Uterus (tissue), 4 donors: ENCODE results near the gene MYOCD. TPM values are rescaled to one million over a fixed set of nuclear protein-coding genes. Genes with fewer than 3 reads are reported as not detected.

Experiments
- DNase-seq, 2 donors: peaks; one replicate each; pipeline ENCODE4 v3.0.0-alpha.2; 2019 to 2020
- H3K27ac ChIP-seq, 2 donors: fragments of 200-600 bp; sonication (generic); 1 replicate in 1 of 2; 2 replicates in 1 of 2; pipeline ENCODE4 v1.5.1; 2016 to 2018
- H3K27me3 ChIP-seq, 2 donors: fragments of 200-600 bp; sonication (generic); one replicate each; pipeline ENCODE4 v1.5.1; 2018 to 2019; ENCODE audit warnings: control low read depth in 1 of 2
- H3K36me3 ChIP-seq, 2 donors: fragments of 200-600 bp; sonication (generic); one replicate each; pipeline ENCODE4 v1.5.1; 2019; ENCODE audit warnings: control low read depth in 1 of 2
- H3K4me1 ChIP-seq, 2 donors: fragments of 200-600 bp; sonication (generic); one replicate each; pipeline ENCODE4 v1.5.1; 2018 to 2019; ENCODE audit warnings: control low read depth in 1 of 2
- H3K4me3 ChIP-seq, 2 donors: fragments of 200-600 bp; sonication (generic); 1 replicate in 1 of 2; 2 replicates in 1 of 2; pipeline ENCODE4 v1.5.1; 2018 to 2019; ENCODE audit warnings: mild to moderate bottlenecking in 1 of 2
- H3K9me3 ChIP-seq, 2 donors: fragments of 200-600 bp; sonication (generic); one replicate each; pipeline ENCODE4 v1.5.1; 2019; ENCODE audit warnings: control low read depth in 1 of 2
- POLR2A ChIP-seq, 2 donors: fragments of 450-650 bp; IDR thresholded peaks; one replicate each; pipeline ENCODE4 v1.6.1; 2016; ENCODE audit warnings: antibody characterized with exemption in 2 of 2, mild to moderate bottlenecking in 1 of 2, moderate library complexity in 1 of 2
- intact Hi-C: fragments of 100-400 bp; cut with DNase I; formaldehyde crosslinking; loops from one replicate; pipeline ENCODE4 v1.15.1; 2023; ENCODE audit warnings: low total_unique reads
- total RNA-seq, 4 donors: library from RNA; depleted of rRNA in 3 of 4; stranded (reverse); fragments of >200 nt in 3 of 4; gene quantifications; one replicate each; pipeline versions ENCODE4 v1.1.0 to v1.2.4, GENCODE V29; 2014 to 2023
- TF ChIP-seq, protein P1 (sequence below), 4 experiments: fragments of 200-600 bp in 2 of 4; fragments of 450-650 bp in 2 of 4; sonication (generic) in 2 of 4; IDR thresholded peaks; one replicate each; pipeline ENCODE4 v1.5.1; 2016 to 2019; ENCODE audit warnings: antibody characterized with exemption in 4 of 4, mild to moderate bottlenecking in 2 of 4, moderate library complexity in 1 of 4
- donor health status: DM: yes; HTN: yes; CAD: no.

The MYOCD gene
- total RNA-seq, 4 donors from 2014 or later = 3.3 to 54.6 (median 14.6) TPM

GRCh38 chr17:12680407-12680897, 14.8 kb downstream of the MYOCD start:
- Histone ChIP-seq H3K27ac (no peak overlapping the region), H3K36me3 (no peaks in the 10 kb centered on the region), H3K27me3 (no peaks in the 10 kb centered on the region), H3K9me3 (no peaks in the 10 kb centered on the region), H3K4me1 (no peaks in the 10 kb centered on the region), H3K4me3 (no peak overlapping the region)
- no peak for TF ChIP-seq POLR2A (IDR thresholded peaks at IDR 0.05)
- TF ChIP-seq, protein P1, sequence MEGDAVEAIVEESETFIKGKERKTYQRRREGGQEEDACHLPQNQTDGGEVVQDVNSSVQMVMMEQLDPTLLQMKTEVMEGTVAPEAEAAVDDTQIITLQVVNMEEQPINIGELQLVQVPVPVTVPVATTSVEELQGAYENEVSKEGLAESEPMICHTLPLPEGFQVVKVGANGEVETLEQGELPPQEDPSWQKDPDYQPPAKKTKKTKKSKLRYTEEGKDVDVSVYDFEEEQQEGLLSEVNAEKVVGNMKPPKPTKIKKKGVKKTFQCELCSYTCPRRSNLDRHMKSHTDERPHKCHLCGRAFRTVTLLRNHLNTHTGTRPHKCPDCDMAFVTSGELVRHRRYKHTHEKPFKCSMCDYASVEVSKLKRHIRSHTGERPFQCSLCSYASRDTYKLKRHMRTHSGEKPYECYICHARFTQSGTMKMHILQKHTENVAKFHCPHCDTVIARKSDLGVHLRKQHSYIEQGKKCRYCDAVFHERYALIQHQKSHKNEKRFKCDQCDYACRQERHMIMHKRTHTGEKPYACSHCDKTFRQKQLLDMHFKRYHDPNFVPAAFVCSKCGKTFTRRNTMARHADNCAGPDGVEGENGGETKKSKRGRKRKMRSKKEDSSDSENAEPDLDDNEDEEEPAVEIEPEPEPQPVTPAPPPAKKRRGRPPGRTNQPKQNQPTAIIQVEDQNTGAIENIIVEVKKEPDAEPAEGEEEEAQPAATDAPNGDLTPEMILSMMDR (IDR thresholded peaks at IDR 0.05) = no peak
- DNase-seq = no peak
- intact Hi-C loops = no loop called here

GRCh38 chr17:12680993-12681392, 15.3 kb downstream of the MYOCD start:
- H3K27ac ChIP-seq = no peak overlapping the region
- intact Hi-C loops = no loop called here
- no peaks in the 10 kb centered on the region for H3K36me3 ChIP-seq
- H3K4me1 ChIP-seq = no peaks in the 10 kb centered on the region
- H3K9me3 ChIP-seq = no peaks in the 10 kb centered on the region
- no peak overlapping the region for H3K4me3 ChIP-seq
- no peak for TF ChIP-seq POLR2A (IDR thresholded peaks at IDR 0.05)
- TF ChIP-seq, protein P1 (IDR thresholded peaks at IDR 0.05) = no peak
- DNase-seq = no peak
- no peaks in the 10 kb centered on the region for H3K27me3 ChIP-seq

DNA sequence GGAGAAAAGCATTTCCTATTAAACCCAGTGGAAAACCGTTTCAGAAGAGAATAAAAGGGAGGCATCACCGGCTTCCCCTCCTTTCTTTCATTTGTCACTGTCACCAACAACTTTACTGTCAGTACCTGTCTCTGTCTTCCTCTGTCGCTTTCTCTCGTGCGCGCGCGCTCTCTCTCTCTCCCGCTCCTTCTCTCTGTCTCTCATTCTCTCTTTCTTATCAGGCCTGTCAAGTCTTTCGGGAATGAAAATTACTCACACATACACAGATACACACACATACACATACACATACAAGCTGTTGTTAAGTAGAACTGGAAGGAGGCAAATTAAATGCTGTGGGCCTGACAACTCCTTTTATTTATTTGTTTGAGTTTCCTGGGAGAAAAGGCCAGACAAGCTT, 17.6 kb downstream of the MYOCD start:
- Histone ChIP-seq H3K9me3 (no peaks in the 10 kb centered on the region), H3K27me3 (no peaks in the 10 kb centered on the region), H3K4me1 (no peaks in the 10 kb centered on the region), H3K36me3 (no peaks in the 10 kb centered on the region), H3K27ac (no peak overlapping the region), H3K4me3 (no peak overlapping the region)
- DNase-seq = no peak
- no peak for TF ChIP-seq POLR2A (IDR thresholded peaks at IDR 0.05)
- TF ChIP-seq, protein P1 (IDR thresholded peaks at IDR 0.05) = no peak
- intact Hi-C loops = no loop called here

- H3K9me3 ChIP-seq = no peaks in the 10 kb centered on the region
- H3K4me1 ChIP-seq = peaks cover 0 to 5% of the 10 kb centered on the region in 2 donors
- no peak for TF ChIP-seq POLR2A (IDR thresholded peaks at IDR 0.05)
- TF ChIP-seq, protein P1 (IDR thresholded peaks at IDR 0.05) = no peak
- DNase-seq = no peak
- H3K27ac ChIP-seq = no peak overlapping the region
- no peak overlapping the region for H3K4me3 ChIP-seq
- no peaks in the 10 kb centered on the region for H3K27me3 ChIP-seq
- no peaks in the 10 kb centered on the region for H3K36me3 ChIP-seq
- intact Hi-C loops = no loop called here
These were observed 20.8 kb downstream of the MYOCD start for GRCh38 chr17:12686486-12686885.

- intact Hi-C loops = no loop called here
- H3K36me3 ChIP-seq = no peaks in the 10 kb centered on the region
- H3K9me3 ChIP-seq = no peaks in the 10 kb centered on the region
- DNase-seq = no peak
- no peak overlapping the region for H3K4me3 ChIP-seq
- TF ChIP-seq, protein P1 (IDR thresholded peaks at IDR 0.05) = no peak
- no peak for TF ChIP-seq POLR2A (IDR thresholded peaks at IDR 0.05)
- no peak overlapping the region for H3K27ac ChIP-seq
- H3K27me3 ChIP-seq = no peaks in the 10 kb centered on the region
- peaks cover 0 to 5% of the 10 kb centered on the region in 2 donors for H3K4me1 ChIP-seq
These were observed 22.7 kb downstream of the MYOCD start for GRCh38 chr17:12688382-12688781.
